CD14-positive monocyte (primary cell): Measurements from ENCODE around the gene THSD7A. TPM values are rescaled to one million over a fixed set of nuclear protein-coding genes. Genes with fewer than 3 reads are reported as not detected.

Source experiments
- DNase-seq, 3 donors: peaks; one replicate each; pipeline ENCODE4 v3.0.0-alpha.2; 2011 to 2022
- H2AFZ ChIP-seq: 2 replicates; pipeline ENCODE4 v1.6.0; 2012; ENCODE audit warnings: mild to moderate bottlenecking, low read depth, low read length, inconsistent platforms; ENCODE audit not compliant: insufficient read depth, poor library complexity, severe bottlenecking
- H3K27ac ChIP-seq, 2 donors: 1 replicate in 1 of 2; 2 replicates in 1 of 2; pipeline ENCODE4 v1.5.1; 2012 to 2013; ENCODE audit warnings: low read length in 2 of 2, control low read depth in 1 of 2, inconsistent platforms in 1 of 2, low read depth in 1 of 2, mild to moderate bottlenecking in 1 of 2
- H3K27me3 ChIP-seq, 2 donors: one replicate each; pipeline versions ENCODE4 v1.6.0 to v1.6.1; 2011 to 2013; ENCODE audit warnings: low read length in 2 of 2; ENCODE audit not compliant: control insufficient read depth in 2 of 2, insufficient read depth in 2 of 2
- H3K36me3 ChIP-seq, 2 donors: replicated peaks in 1 of 2; 1 replicate in 1 of 2; 2 replicates in 1 of 2; pipeline versions ENCODE4 v1.5.1 to v1.6.1; 2012 to 2013; ENCODE audit warnings: low read length in 2 of 2, control low read depth in 1 of 2, inconsistent platforms in 1 of 2, mild to moderate bottlenecking in 1 of 2; ENCODE audit not compliant: insufficient read depth in 2 of 2, control insufficient read depth in 1 of 2
- H3K4me1 ChIP-seq, 2 donors: 1 replicate in 1 of 2; 2 replicates in 1 of 2; pipeline versions ENCODE4 v1.5.1 to v1.6.1; 2012 to 2013; ENCODE audit warnings: low read length in 2 of 2, control low read depth in 1 of 2, inconsistent platforms in 1 of 2, mild to moderate bottlenecking in 1 of 2, moderate library complexity in 1 of 2; ENCODE audit not compliant: insufficient read depth in 2 of 2, control insufficient read depth in 1 of 2
- H3K4me2 ChIP-seq: replicated peaks from 2 replicates; pipeline ENCODE3; 2012; ENCODE audit warnings: low read length, moderate library complexity, mild to moderate bottlenecking; ENCODE audit not compliant: poor library complexity, severe bottlenecking; ENCODE audit errors: extremely low read depth
- H3K4me3 ChIP-seq, 3 experiments: fragments of 200-600 bp in 1 of 3; sonication (generic) in 1 of 3; replicated peaks in 1 of 3; 1 replicate in 2 of 3; 2 replicates in 1 of 3; pipeline ENCODE4 v1.5.1; 2011 to 2013; ENCODE audit warnings: low read length in 3 of 3, mild to moderate bottlenecking in 3 of 3, control low read depth in 2 of 3, low read depth in 2 of 3, inconsistent platforms in 1 of 3, moderate library complexity in 1 of 3
- H3K79me2 ChIP-seq: 2 replicates; pipeline ENCODE4 v1.6.0; 2012; ENCODE audit warnings: mild to moderate bottlenecking, control low read depth, inconsistent platforms, low read length, moderate library complexity; ENCODE audit not compliant: insufficient read depth
- H3K9ac ChIP-seq: 2 replicates; pipeline ENCODE4 v1.6.0; 2017; ENCODE audit warnings: low read length, mild to moderate bottlenecking; ENCODE audit not compliant: insufficient read depth, poor library complexity, severe bottlenecking
- H3K9me3 ChIP-seq, 2 donors: replicated peaks in 1 of 2; 1 replicate in 1 of 2; 2 replicates in 1 of 2; pipeline versions ENCODE4 v1.5.1 to v1.6.1; 2012 to 2013; ENCODE audit warnings: low read length in 2 of 2, control low read depth in 1 of 2; ENCODE audit not compliant: control insufficient read depth in 1 of 2, insufficient read depth in 1 of 2
- H4K20me1 ChIP-seq: 2 replicates; pipeline ENCODE4 v1.6.0; 2012; ENCODE audit warnings: mild to moderate bottlenecking, low read length, control low read depth, moderate library complexity; ENCODE audit not compliant: insufficient read depth
- H3K27ac Mint-ChIP-seq, 7 donors: one replicate each; pipeline ENCODE4 v1.8.0; 2020; ENCODE audit warnings: mild to moderate bottlenecking in 7 of 7, mixed read lengths in 7 of 7, moderate library complexity in 6 of 7, inconsistent platforms in 2 of 7
- H3K27me3 Mint-ChIP-seq, 3 donors: one replicate each; pipeline ENCODE4 v1.8.0; 2021 to 2022; ENCODE audit warnings: low read depth in 3 of 3, mild to moderate bottlenecking in 3 of 3, mixed read lengths in 3 of 3, moderate library complexity in 3 of 3, inconsistent platforms in 1 of 3
- H3K36me3 Mint-ChIP-seq, 2 donors: one replicate each; pipeline ENCODE4 v1.8.0; 2020; ENCODE audit warnings: mixed read lengths in 2 of 2, inconsistent platforms in 1 of 2, mild to moderate bottlenecking in 1 of 2
- H3K4me1 Mint-ChIP-seq: one replicate; pipeline ENCODE4 v1.8.0; 2020; ENCODE audit warnings: mild to moderate bottlenecking, mixed read lengths
- H3K4me3 Mint-ChIP-seq, 2 donors: one replicate each; pipeline ENCODE4 v1.8.0; 2020; ENCODE audit warnings: mild to moderate bottlenecking in 2 of 2, mixed read lengths in 2 of 2, moderate library complexity in 1 of 2
- H3K9me3 Mint-ChIP-seq, 7 donors: one replicate each; pipeline ENCODE4 v1.8.0; 2020 to 2022; ENCODE audit warnings: mixed read lengths in 7 of 7, mild to moderate bottlenecking in 6 of 7, moderate library complexity in 6 of 7, inconsistent platforms in 2 of 7
- WGBS: methylation state at CpG from one replicate; pipeline ENCODE4 v1.1.5; 2013; ENCODE audit warnings: missing lambda C conversion rate; ENCODE audit not compliant: insufficient coverage; 5-methylcytosine and 5-hydroxymethylcytosine counted together
- intact Hi-C, 2 donors: fragments of 100-400 bp; cut with micrococcal nuclease; formaldehyde crosslinking; loops; one replicate each; pipeline versions ENCODE4 v1.15.0 to v1.15.1; 2023
- polyA plus RNA-seq, 3 donors: library from polyadenylated mRNA; depleted of rRNA in 1 of 3; unstranded in 2 of 3; stranded (reverse) in 1 of 3; fragments of 300-500 nt in 2 of 3; fragments of >200 nt in 1 of 3; fragmentation: Illumina TruSeq in 2 of 3; gene quantifications; 1 replicate in 2 of 3; 2 replicates in 1 of 3; pipeline ENCODE4 v1.2.3, GENCODE V29; 2012 to 2021
- TF ChIP-seq, protein P1 (sequence below): fragments of 200-600 bp; IDR thresholded peaks from one replicate; pipeline ENCODE4 v1.8.0; 2022; ENCODE audit warnings: antibody characterized with exemption, mild to moderate bottlenecking

THSD7A gene
- polyA plus RNA-seq, 3 donors = under 0.01 TPM; not detected in 2

DNA sequence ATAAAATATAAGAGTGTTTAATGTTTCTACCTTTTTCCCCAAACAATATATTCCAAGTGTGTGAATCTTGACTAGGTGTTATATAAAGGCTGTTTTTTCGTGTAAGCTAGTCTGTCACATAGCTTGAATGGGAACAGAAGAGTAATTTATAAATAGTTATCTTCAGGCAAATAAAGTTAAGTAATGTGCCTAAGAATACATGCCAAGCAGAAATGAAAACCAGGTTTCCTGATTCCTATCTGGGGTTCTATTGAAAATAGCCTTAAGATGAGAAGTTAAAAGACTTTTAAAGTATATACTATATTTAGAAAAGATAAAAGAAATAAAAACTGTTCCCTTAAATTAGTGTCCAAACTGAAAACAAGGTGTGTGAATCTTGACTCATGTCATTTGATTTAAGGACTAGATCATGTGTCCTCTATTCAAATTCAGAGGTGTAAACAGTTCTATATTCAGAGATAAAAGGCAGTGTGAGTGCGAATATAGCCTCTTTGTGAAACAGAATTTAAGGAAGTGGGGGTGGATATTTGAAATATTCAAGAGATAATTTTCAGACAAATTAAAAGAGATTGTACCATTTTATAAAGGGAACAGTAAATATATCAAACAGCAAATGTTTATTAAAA is 247.5 kb downstream of the THSD7A start:
- Mint-ChIP-seq H3K27ac (no peak overlapping the region), H3K27me3 (peaks cover 0 to 2% (median 0%) of the 10 kb centered on the region in 3 donors), H3K4me1 (no peaks in the 10 kb centered on the region), H3K4me3 (no peak overlapping the region), H3K9me3 (peaks cover 0 to 4% (median 2%) of the 10 kb centered on the region in 7 donors), H3K36me3 (no peaks in the 10 kb centered on the region)
- no peak for DNase-seq
- no peaks in the 10 kb centered on the region for H3K4me1 ChIP-seq
- no peaks in the 10 kb centered on the region for H3K36me3 ChIP-seq
- no peak overlapping the region for H3K27ac ChIP-seq
- H4K20me1 ChIP-seq = no peaks in the 10 kb centered on the region
- TF ChIP-seq, protein P1, sequence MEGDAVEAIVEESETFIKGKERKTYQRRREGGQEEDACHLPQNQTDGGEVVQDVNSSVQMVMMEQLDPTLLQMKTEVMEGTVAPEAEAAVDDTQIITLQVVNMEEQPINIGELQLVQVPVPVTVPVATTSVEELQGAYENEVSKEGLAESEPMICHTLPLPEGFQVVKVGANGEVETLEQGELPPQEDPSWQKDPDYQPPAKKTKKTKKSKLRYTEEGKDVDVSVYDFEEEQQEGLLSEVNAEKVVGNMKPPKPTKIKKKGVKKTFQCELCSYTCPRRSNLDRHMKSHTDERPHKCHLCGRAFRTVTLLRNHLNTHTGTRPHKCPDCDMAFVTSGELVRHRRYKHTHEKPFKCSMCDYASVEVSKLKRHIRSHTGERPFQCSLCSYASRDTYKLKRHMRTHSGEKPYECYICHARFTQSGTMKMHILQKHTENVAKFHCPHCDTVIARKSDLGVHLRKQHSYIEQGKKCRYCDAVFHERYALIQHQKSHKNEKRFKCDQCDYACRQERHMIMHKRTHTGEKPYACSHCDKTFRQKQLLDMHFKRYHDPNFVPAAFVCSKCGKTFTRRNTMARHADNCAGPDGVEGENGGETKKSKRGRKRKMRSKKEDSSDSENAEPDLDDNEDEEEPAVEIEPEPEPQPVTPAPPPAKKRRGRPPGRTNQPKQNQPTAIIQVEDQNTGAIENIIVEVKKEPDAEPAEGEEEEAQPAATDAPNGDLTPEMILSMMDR = no peak
- no peak overlapping the region for H3K4me3 ChIP-seq
- no peaks in the 10 kb centered on the region for H3K9me3 ChIP-seq
- no peak overlapping the region for H2AFZ ChIP-seq
- WGBS = no CpG with 5 or more reads among the region's 2 CpGs
- intact Hi-C loops = no loop called here
- H3K9ac ChIP-seq = no peak overlapping the region
- no peaks in the 10 kb centered on the region for H3K27me3 ChIP-seq
- H3K4me2 ChIP-seq = no peak overlapping the region
- no peaks in the 10 kb centered on the region for H3K79me2 ChIP-seq

DNA sequence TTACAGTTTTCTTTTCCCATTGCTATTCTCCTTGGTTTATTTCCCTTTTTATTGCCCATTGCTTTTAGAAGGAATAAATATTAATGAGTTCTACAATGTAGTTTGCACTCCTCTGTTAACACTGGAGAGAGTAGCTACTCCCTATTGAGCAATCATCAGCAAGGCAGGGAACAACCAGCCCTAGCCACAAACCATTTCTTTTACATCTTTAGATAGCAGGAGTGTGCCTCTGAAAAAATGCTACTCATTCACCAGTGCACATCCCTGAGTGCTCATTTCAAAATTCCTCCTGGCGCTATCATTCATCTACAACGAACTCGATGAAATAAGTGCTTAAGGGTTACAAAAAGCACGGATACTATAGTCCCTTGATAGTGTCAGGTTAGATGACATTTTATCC is 252.9 kb downstream of the THSD7A start:
- Histone ChIP-seq H3K4me2 (no peak overlapping the region), H3K9me3 (no peaks in the 10 kb centered on the region), H3K9ac (no peak overlapping the region), H3K27me3 (no peaks in the 10 kb centered on the region), H3K4me3 (no peak overlapping the region), H3K4me1 (no peaks in the 10 kb centered on the region), H4K20me1 (no peaks in the 10 kb centered on the region), H3K36me3 (no peaks in the 10 kb centered on the region), H2AFZ (no peak overlapping the region), H3K27ac (no peak overlapping the region), H3K79me2 (no peaks in the 10 kb centered on the region)
- WGBS = no CpG with 5 or more reads among the region's 4 CpGs
- Mint-ChIP-seq H3K27ac (no peak overlapping the region), H3K27me3 (peaks cover 0 to 2% (median 0%) of the 10 kb centered on the region in 3 donors), H3K4me1 (no peaks in the 10 kb centered on the region), H3K9me3 (peaks cover 0 to 6% (median 2%) of the 10 kb centered on the region in 7 donors), H3K36me3 (no peaks in the 10 kb centered on the region), H3K4me3 (no peak overlapping the region)
- no peak for DNase-seq
- TF ChIP-seq, protein P1 = no peak
- intact Hi-C loops = no loop called here
